Caco-2 (cell line): ENCODE results near the gene MEIOC. TPM values are rescaled to one million over a fixed set of nuclear protein-coding genes. Genes with fewer than 3 reads are reported as not detected.
A peak's percentile ranks its signal among the peaks of the same experiment; 100 is the strongest.

ENCODE experiments used
- BruUV-seq: library from RNA; stranded (reverse); fragments of 400-500 nt; replicated peaks from 2 replicates; lab custom pipeline; 2021; lab: Mats Ljungman, UMichigan
- CTCF ChIA-PET: fragments of 300-600 bp; sonication (Branson Sonifier 250); formaldehyde crosslinking; loops from one replicate; lab custom pipeline; 2022; ENCODE audit warnings: antibody characterized with exemption; lab: Charles Lee
- POLR2A ChIA-PET: fragments of 300-600 bp; sonication (Branson Sonifier 250); formaldehyde crosslinking; loops from one replicate; lab custom pipeline; 2022; ENCODE audit warnings: antibody characterized with exemption; lab: Charles Lee
- DNase-seq, 2 experiments: peaks; one replicate each; pipeline versions ENCODE4 v3.0.0 to v3.0.0-alpha.2; 2020 to 2022
- H3K27me3 ChIP-seq: replicated peaks from 2 replicates; pipeline ENCODE4 v1.6.0; 2011; ENCODE audit warnings: low read length; ENCODE audit not compliant: control insufficient read depth, insufficient read depth
- H3K36me3 ChIP-seq: 2 replicates; pipeline ENCODE4 v1.5.1; 2011; ENCODE audit warnings: low read length; ENCODE audit not compliant: control insufficient read depth, insufficient read depth
- H3K4me1 ChIP-seq: fragments of 250-450 bp; sonication (Bioruptor Pico); 2 replicates; pipeline ENCODE4 v1.5.1; 2020; ENCODE audit warnings: mild to moderate bottlenecking
- H3K4me3 ChIP-seq: 2 replicates; pipeline ENCODE4 v1.5.1; 2011; ENCODE audit warnings: low read depth, mild to moderate bottlenecking, control low read depth, low read length
- H3K9me3 ChIP-seq: fragments of 250-450 bp; sonication (Bioruptor Pico); 2 replicates; pipeline ENCODE4 v1.5.1; 2020; ENCODE audit warnings: mild to moderate bottlenecking, moderate library complexity
- H3K27ac Mint-ChIP-seq: one replicate; pipeline ENCODE4 v1.8.0; 2022; ENCODE audit warnings: mixed read lengths; ENCODE audit not compliant: unreplicated experiment
- H3K27me3 Mint-ChIP-seq: one replicate; pipeline ENCODE4 v1.8.0; 2022; ENCODE audit warnings: mixed read lengths; ENCODE audit not compliant: insufficient read depth, unreplicated experiment
- H3K36me3 Mint-ChIP-seq: one replicate; pipeline ENCODE4 v1.8.0; 2022; ENCODE audit warnings: mild to moderate bottlenecking, mixed read lengths; ENCODE audit not compliant: insufficient read depth, unreplicated experiment
- H3K4me1 Mint-ChIP-seq: one replicate; pipeline ENCODE4 v1.8.0; 2022; ENCODE audit warnings: low read depth, mixed read lengths; ENCODE audit not compliant: unreplicated experiment
- H3K4me3 Mint-ChIP-seq: one replicate; pipeline ENCODE4 v1.8.0; 2022; ENCODE audit warnings: mild to moderate bottlenecking, moderate library complexity, mixed read lengths; ENCODE audit not compliant: unreplicated experiment
- H3K9me3 Mint-ChIP-seq: one replicate; pipeline ENCODE4 v1.8.0; 2022; ENCODE audit warnings: mixed read lengths; ENCODE audit not compliant: unreplicated experiment
- intact Hi-C: fragments of 100-400 bp; cut with micrococcal nuclease; formaldehyde crosslinking; loops from one replicate; pipeline ENCODE4 v1.10.0; 2022; ENCODE audit not compliant: unreplicated experiment
- total RNA-seq: library from RNA; stranded (reverse); gene quantifications from 2 replicates; pipeline ENCODE4 v1.2.3, GENCODE V29; 2022
- TF ChIP-seq, protein P1 (sequence below), 2 experiments: fragments of 200-600 bp in 1 of 2; IDR thresholded peaks; 1 replicate in 1 of 2; 2 replicates in 1 of 2; pipeline versions ENCODE4 v1.5.1 to v1.8.0; 2011 to 2022; ENCODE audit warnings: antibody characterized with exemption in 1 of 2, control low read depth in 1 of 2, inconsistent platforms in 1 of 2, low read depth in 1 of 2, low read length in 1 of 2, mild to moderate bottlenecking in 1 of 2, moderate library complexity in 1 of 2; ENCODE audit not compliant: insufficient read depth in 1 of 2, severe bottlenecking in 1 of 2, unreplicated experiment in 1 of 2

Gene MEIOC
- total RNA-seq, 1 experiment from 2014 or later = not detected

DNA sequence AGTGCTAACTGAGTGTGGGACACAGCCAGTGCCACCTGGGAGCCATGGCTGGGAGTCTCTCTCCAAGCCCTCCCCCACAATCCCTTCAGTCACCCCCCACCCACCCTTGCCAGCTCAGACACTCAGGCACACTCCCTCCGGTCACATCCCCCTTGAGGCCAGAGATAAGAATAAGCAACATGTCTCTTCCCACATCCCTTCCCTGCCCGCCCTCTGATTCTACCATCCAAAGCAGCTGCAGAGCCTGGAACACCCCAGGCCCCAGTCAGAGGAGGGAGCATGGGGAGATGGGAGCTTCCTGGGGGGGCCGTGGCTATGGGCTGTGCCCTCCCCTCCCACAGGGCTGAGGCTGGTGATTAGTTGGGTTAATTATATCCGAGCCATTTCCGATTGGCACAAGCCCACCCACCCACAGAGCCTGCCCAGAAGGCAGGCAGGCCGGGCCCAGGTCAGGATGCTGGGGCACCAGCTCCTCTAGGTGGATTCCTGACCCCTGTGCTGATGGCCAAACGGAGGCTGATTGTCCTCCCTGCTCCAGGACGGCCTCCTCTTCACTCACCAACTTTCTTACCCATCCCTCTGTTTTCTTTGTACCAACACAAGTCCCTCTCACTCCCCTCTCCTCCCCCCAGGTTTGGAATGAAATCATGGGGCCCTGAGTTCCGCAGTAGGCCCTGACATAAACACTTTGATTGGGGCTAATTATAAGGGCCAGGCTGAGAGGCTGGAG lies 28.6 kb upstream of the MEIOC start:
- BruUV-seq = no TSS peak
- Mint-ChIP-seq H3K27me3 (no peaks in the 10 kb centered on the region), H3K9me3 (no peaks in the 10 kb centered on the region), H3K4me3 (no peak overlapping the region), H3K36me3 (no peaks in the 10 kb centered on the region), H3K27ac (peak overlapping the region; percentile 21), H3K4me1 (peaks cover 15% of the 10 kb centered on the region)
- TF ChIP-seq, protein P1, sequence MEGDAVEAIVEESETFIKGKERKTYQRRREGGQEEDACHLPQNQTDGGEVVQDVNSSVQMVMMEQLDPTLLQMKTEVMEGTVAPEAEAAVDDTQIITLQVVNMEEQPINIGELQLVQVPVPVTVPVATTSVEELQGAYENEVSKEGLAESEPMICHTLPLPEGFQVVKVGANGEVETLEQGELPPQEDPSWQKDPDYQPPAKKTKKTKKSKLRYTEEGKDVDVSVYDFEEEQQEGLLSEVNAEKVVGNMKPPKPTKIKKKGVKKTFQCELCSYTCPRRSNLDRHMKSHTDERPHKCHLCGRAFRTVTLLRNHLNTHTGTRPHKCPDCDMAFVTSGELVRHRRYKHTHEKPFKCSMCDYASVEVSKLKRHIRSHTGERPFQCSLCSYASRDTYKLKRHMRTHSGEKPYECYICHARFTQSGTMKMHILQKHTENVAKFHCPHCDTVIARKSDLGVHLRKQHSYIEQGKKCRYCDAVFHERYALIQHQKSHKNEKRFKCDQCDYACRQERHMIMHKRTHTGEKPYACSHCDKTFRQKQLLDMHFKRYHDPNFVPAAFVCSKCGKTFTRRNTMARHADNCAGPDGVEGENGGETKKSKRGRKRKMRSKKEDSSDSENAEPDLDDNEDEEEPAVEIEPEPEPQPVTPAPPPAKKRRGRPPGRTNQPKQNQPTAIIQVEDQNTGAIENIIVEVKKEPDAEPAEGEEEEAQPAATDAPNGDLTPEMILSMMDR (IDR thresholded peaks at IDR 0.05; ENCODE audit: insufficient read depth in 1 of 2, low read depth in 1 of 2, low read length in 1 of 2, severe bottlenecking in 1 of 2, unreplicated experiment in 1 of 2) = no peak
- Histone ChIP-seq H3K4me3 (no peak overlapping the region), H3K36me3 (no peaks in the 10 kb centered on the region), H3K4me1 (peaks cover 11% of the 10 kb centered on the region), H3K27me3 (no peaks in the 10 kb centered on the region), H3K9me3 (no peaks in the 10 kb centered on the region)
- intact Hi-C loops = no loop called here
- no peak for DNase-seq
- CTCF ChIA-PET = no interaction called here
- POLR2A ChIA-PET = no interaction called here

DNA sequence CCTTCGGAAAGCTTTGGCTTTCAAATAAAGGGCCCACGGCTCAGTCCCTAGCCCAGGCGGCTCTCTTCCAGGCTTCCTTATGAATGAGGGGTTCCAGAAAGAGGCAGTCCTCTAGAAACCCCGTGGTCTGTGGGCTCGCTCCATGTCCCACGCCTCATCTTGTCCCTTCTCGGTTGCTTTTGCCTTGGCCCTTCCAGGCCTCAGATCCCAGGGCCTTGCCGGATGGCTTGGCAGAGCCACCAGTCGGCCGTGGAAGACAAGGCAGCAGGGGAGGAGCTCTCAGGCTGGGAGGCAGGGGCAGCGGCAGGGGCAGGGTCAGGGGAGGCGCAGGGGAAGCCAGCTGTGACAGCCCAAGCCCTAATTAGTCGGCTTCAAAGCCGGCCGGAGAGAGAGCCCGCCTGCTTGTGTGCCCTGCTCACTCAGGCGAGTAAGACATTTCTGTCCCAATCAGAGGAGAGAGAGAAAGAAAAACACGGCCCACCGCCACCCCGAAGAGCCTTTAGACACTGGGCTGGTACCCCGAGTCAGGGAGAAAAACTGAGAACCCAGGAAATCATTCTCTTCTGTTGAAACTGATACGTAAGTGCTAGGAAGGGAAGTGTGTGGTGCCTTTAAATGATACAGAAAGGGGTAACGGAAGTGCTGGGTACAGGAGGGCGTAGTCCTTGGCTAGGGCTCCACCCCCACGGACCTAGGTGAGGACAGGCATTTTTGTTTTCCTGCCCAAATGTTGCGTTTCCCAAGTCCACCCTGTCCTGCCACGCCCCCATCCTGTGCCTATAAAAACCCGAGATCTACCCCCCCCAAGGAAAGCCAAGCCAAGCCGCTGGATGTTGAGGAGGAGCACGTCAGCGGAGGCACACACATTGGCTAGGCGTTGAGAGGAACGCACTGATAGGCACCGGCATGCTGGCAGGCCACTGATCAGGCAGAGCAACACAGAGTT lies 27.8 kb upstream of the MEIOC start:
- intact Hi-C loops = no loop called here
- TF ChIP-seq, protein P1 (IDR thresholded peaks at IDR 0.05; ENCODE audit: insufficient read depth in 1 of 2, low read depth in 1 of 2, low read length in 1 of 2, severe bottlenecking in 1 of 2, unreplicated experiment in 1 of 2) = no peak
- H3K36me3 ChIP-seq = no peaks in the 10 kb centered on the region
- H3K9me3 ChIP-seq = no peaks in the 10 kb centered on the region
- no peaks in the 10 kb centered on the region for H3K27me3 Mint-ChIP-seq
- ChIA-PET CTCF (no interaction called here), POLR2A (no interaction called here)
- H3K4me1 Mint-ChIP-seq = peaks cover 15% of the 10 kb centered on the region
- no peaks in the 10 kb centered on the region for H3K27me3 ChIP-seq
- no peak for DNase-seq
- H3K4me1 ChIP-seq = peaks cover 11% of the 10 kb centered on the region
- no peaks in the 10 kb centered on the region for H3K36me3 Mint-ChIP-seq
- no TSS peak for BruUV-seq
- H3K27ac Mint-ChIP-seq = peak overlapping the region; percentile 21
- H3K4me3 ChIP-seq = no peak overlapping the region
- no peaks in the 10 kb centered on the region for H3K9me3 Mint-ChIP-seq
- no peak overlapping the region for H3K4me3 Mint-ChIP-seq

DNA sequence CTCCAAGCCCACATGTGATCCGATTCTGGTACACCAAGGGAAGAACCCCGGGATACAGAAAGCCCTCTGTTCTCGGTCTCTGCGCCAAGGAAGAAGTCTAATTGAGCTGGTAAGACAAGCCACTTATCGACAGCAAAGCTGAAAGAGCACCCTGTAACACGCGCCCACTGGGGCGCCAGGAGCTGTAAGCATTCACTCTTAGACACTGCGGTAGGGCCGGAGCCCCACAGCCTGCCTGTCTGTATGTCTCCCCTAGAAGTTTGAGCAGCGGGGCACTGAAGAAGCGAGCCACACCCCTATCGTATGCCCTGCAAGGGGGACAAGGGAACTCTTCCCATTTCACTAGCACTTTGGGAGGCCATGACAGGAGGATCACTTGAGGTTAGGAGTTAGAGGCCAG lies 27.0 kb upstream of the MEIOC start:
- Histone ChIP-seq H3K4me1 (peaks cover 11% of the 10 kb centered on the region), H3K27me3 (no peaks in the 10 kb centered on the region), H3K9me3 (no peaks in the 10 kb centered on the region), H3K36me3 (no peaks in the 10 kb centered on the region), H3K4me3 (no peak overlapping the region)
- H3K9me3 Mint-ChIP-seq = no peaks in the 10 kb centered on the region
- DNase-seq = no peak
- no peak overlapping the region for H3K4me3 Mint-ChIP-seq
- intact Hi-C loops = no loop called here
- BruUV-seq = no TSS peak
- H3K27me3 Mint-ChIP-seq = no peaks in the 10 kb centered on the region
- CTCF ChIA-PET = interaction anchor here (0.6 kb wide), 1 partner anchor 247 kb away, joined by 3 read pairs; no protein-coding TSS in a partner anchor
- TF ChIP-seq, protein P1 (IDR thresholded peaks at IDR 0.05; ENCODE audit: insufficient read depth in 1 of 2, low read depth in 1 of 2, low read length in 1 of 2, severe bottlenecking in 1 of 2, unreplicated experiment in 1 of 2) = no peak
- POLR2A ChIA-PET = no interaction called here
- peaks cover 15% of the 10 kb centered on the region for H3K4me1 Mint-ChIP-seq
- H3K36me3 Mint-ChIP-seq = no peaks in the 10 kb centered on the region
- no peak overlapping the region for H3K27ac Mint-ChIP-seq
